GM19324 (cell line): Measurements from ENCODE around the gene HOXA6.

Experiments used
- ATAC-seq: cut with Tn5 transposase; IDR thresholded peaks from one replicate; pipeline ENCODE4 v1.9.1; 2021; ENCODE audit warnings: mild to moderate bottlenecking, moderate library complexity; ENCODE audit not compliant: unreplicated experiment, low FRiP score

HOXA6 gene

GRCh38 chr7:27126596-27127327 lies 20.8 kb downstream of the HOXA6 start:
- no peak for ATAC-seq

- ATAC-seq: no peak
Observed at GRCh38 chr7:27125986-27126394, 21.6 kb downstream of the HOXA6 start.

- ATAC-seq: no peak
Observed at GRCh38 chr7:27124902-27125689, 22.5 kb downstream of the HOXA6 start.

- ATAC-seq: no peak
Observed at GRCh38 chr7:27124096-27124901, 23.3 kb downstream of the HOXA6 start.

- ATAC-seq: no peak
Observed at GRCh38 chr7:27123477-27124053, 24.0 kb downstream of the HOXA6 start.

GRCh38 chr7:27123007-27123476 lies 24.5 kb downstream of the HOXA6 start:
- ATAC-seq: no peak

- no peak for ATAC-seq
Observed at GRCh38 chr7:27122077-27122910, 25.3 kb downstream of the HOXA6 start.

GRCh38 chr7:27121684-27122076 lies 25.9 kb downstream of the HOXA6 start:
- ATAC-seq: no peak

GRCh38 chr7:27119412-27119911 lies 28.1 kb downstream of the HOXA6 start:
- ATAC-seq: no peak

- no peak for ATAC-seq
Observed at GRCh38 chr7:27118580-27118979, 29.0 kb downstream of the HOXA6 start.

GRCh38 chr7:27117887-27118491 lies 29.6 kb downstream of the HOXA6 start:
- ATAC-seq: no peak

- no peak for ATAC-seq
Observed at GRCh38 chr7:27116962-27117886, 30.4 kb downstream of the HOXA6 start.

- no peak for ATAC-seq
Observed at GRCh38 chr7:27116031-27116961, 31.3 kb downstream of the HOXA6 start.

GRCh38 chr7:27115221-27116026 lies 32.1 kb downstream of the HOXA6 start:
- ATAC-seq: no peak

- no peak for ATAC-seq
Observed at GRCh38 chr7:27114881-27115220, 32.7 kb downstream of the HOXA6 start.

GRCh38 chr7:27113991-27114769 lies 33.4 kb downstream of the HOXA6 start:
- no peak for ATAC-seq
